ENCODE data around the gene EIF3L.

DNA sequence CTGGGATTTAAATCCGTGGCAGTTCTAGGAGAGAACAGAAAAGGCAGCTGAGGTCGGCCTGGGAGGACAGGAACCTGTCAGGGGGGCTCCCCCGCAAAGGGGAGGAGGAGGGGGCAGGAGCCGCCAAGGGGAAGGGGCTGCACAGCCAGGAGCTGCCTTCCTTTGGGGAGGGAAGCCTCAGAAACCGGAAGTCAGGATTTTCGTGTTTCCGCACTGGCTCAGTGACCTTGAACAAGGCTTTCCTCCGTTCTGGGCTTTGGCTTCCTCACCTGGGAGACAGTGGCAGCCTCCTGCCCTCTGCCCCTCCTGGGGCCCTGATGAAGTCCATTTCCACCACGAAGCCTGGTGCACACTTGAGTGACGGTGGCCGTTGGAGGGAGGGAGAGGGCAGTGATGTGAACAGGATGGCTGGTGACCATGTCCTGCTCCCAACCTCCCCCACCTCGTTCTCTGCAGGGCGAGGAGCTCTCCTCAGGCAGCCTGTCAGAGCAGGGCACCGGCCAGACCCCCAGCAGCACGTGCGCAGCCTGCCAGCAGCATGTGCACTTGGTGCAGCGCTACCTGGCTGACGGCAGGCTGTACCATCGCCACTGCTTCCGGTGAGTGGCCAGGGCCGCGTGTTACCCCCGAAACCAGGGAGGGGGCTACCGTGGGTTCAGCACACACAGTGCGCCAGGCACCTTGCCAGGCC is 69.5 kb downstream of the EIF3L start:
- TF ChIP-seq CHD1 (IDR thresholded peaks at IDR 0.05; ENCODE audit: low read depth, low read length) (no peak), ZNF274 (IDR thresholded peaks at IDR 0.05; ENCODE audit: borderline replicate concordance, extremely low read depth, low read length) (no peak), YY1 (IDR thresholded peaks at IDR 0.05; ENCODE audit: low read depth, low read length) (no peak), KDM4A (IDR thresholded peaks at IDR 0.05; ENCODE audit: low read depth, low read length, severe bottlenecking) (no peak), GTF2F1 (IDR thresholded peaks at IDR 0.05; ENCODE audit: borderline replicate concordance, low read depth, low read length) (no peak), RAD21 (IDR thresholded peaks at IDR 0.05 in 1 of 2, conservative IDR thresholded peaks at IDR 0.05 in 1 of 2; ENCODE audit: low read depth in 2 of 2, low read length in 2 of 2) (no peak), CREB1 (IDR thresholded peaks at IDR 0.05) (no peak)
- TF ChIP-seq, protein P1, sequence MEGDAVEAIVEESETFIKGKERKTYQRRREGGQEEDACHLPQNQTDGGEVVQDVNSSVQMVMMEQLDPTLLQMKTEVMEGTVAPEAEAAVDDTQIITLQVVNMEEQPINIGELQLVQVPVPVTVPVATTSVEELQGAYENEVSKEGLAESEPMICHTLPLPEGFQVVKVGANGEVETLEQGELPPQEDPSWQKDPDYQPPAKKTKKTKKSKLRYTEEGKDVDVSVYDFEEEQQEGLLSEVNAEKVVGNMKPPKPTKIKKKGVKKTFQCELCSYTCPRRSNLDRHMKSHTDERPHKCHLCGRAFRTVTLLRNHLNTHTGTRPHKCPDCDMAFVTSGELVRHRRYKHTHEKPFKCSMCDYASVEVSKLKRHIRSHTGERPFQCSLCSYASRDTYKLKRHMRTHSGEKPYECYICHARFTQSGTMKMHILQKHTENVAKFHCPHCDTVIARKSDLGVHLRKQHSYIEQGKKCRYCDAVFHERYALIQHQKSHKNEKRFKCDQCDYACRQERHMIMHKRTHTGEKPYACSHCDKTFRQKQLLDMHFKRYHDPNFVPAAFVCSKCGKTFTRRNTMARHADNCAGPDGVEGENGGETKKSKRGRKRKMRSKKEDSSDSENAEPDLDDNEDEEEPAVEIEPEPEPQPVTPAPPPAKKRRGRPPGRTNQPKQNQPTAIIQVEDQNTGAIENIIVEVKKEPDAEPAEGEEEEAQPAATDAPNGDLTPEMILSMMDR (IDR thresholded peaks at IDR 0.05; ENCODE audit: control extremely low read depth in 1 of 3, insufficient read depth in 1 of 3, low read depth in 1 of 3, low read length in 3 of 3), result no peak
- TF ChIP-seq, protein P2, sequence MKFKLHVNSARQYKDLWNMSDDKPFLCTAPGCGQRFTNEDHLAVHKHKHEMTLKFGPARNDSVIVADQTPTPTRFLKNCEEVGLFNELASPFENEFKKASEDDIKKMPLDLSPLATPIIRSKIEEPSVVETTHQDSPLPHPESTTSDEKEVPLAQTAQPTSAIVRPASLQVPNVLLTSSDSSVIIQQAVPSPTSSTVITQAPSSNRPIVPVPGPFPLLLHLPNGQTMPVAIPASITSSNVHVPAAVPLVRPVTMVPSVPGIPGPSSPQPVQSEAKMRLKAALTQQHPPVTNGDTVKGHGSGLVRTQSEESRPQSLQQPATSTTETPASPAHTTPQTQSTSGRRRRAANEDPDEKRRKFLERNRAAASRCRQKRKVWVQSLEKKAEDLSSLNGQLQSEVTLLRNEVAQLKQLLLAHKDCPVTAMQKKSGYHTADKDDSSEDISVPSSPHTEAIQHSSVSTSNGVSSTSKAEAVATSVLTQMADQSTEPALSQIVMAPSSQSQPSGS (IDR thresholded peaks at IDR 0.05; ENCODE audit: low read length), result no peak
